Mesothelial cell of epicardium (in vitro differentiated cells): ENCODE results near the gene NFX1. TPM values are rescaled to one million over a fixed set of nuclear protein-coding genes. Genes with fewer than 3 reads are reported as not detected.
A peak's percentile ranks its signal among the peaks of the same experiment; 100 is the strongest.

ENCODE experiments used
- DNase-seq, 2 experiments: peaks; one replicate each; pipeline ENCODE4 v3.0.0; 2021; ENCODE audit warnings: low spot score in 2 of 2; ENCODE audit not compliant: unreplicated experiment in 2 of 2
- H3K27ac Mint-ChIP-seq: 2 replicates; pipeline ENCODE4 v1.8.0; 2021; ENCODE audit warnings: mixed read lengths
- H3K27me3 Mint-ChIP-seq: 2 replicates; pipeline ENCODE4 v1.8.0; 2021; ENCODE audit warnings: low read depth, mixed read lengths
- H3K36me3 Mint-ChIP-seq: 2 replicates; pipeline ENCODE4 v1.8.0; 2021; ENCODE audit warnings: mixed read lengths
- H3K4me1 Mint-ChIP-seq: 2 replicates; pipeline ENCODE4 v1.8.0; 2021; ENCODE audit warnings: mixed read lengths
- H3K4me3 Mint-ChIP-seq: 2 replicates; pipeline ENCODE4 v1.8.0; 2021; ENCODE audit warnings: mild to moderate bottlenecking, moderate library complexity, mixed read lengths
- H3K9me3 Mint-ChIP-seq: 2 replicates; pipeline ENCODE4 v1.8.0; 2021; ENCODE audit warnings: mixed read lengths
- total RNA-seq: library from RNA; stranded (reverse); gene quantifications from 3 replicates; pipeline ENCODE4 v1.2.1, GENCODE V29; 2021
- TF ChIP-seq, protein P1 (sequence below): fragments of 200-600 bp; sonication (generic); IDR thresholded peaks from one replicate; pipeline ENCODE4 v1.5.0; 2021; ENCODE audit warnings: antibody characterized with exemption; ENCODE audit not compliant: unreplicated experiment

The NFX1 gene
- total RNA-seq, 1 donor from 2014 or later: 30.2 TPM

- H3K36me3 Mint-ChIP-seq: peaks cover 51% of the 10 kb centered on the region
- H3K27me3 Mint-ChIP-seq: no peaks in the 10 kb centered on the region
- H3K4me3 Mint-ChIP-seq: no peak overlapping the region
- no peak for DNase-seq
- H3K4me1 Mint-ChIP-seq: no peaks in the 10 kb centered on the region
- TF ChIP-seq, protein P1, sequence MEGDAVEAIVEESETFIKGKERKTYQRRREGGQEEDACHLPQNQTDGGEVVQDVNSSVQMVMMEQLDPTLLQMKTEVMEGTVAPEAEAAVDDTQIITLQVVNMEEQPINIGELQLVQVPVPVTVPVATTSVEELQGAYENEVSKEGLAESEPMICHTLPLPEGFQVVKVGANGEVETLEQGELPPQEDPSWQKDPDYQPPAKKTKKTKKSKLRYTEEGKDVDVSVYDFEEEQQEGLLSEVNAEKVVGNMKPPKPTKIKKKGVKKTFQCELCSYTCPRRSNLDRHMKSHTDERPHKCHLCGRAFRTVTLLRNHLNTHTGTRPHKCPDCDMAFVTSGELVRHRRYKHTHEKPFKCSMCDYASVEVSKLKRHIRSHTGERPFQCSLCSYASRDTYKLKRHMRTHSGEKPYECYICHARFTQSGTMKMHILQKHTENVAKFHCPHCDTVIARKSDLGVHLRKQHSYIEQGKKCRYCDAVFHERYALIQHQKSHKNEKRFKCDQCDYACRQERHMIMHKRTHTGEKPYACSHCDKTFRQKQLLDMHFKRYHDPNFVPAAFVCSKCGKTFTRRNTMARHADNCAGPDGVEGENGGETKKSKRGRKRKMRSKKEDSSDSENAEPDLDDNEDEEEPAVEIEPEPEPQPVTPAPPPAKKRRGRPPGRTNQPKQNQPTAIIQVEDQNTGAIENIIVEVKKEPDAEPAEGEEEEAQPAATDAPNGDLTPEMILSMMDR: no peak
- H3K9me3 Mint-ChIP-seq: peaks cover 6% of the 10 kb centered on the region
- no peak overlapping the region for H3K27ac Mint-ChIP-seq
Measured at GRCh38 chr9:33320230-33320567, 29.9 kb downstream of the NFX1 start.

GRCh38 chr9:33320568-33321261 lies 30.4 kb downstream of the NFX1 start:
- Mint-ChIP-seq H3K27ac (no peak overlapping the region), H3K4me1 (no peaks in the 10 kb centered on the region), H3K36me3 (peaks cover 50% of the 10 kb centered on the region), H3K27me3 (no peaks in the 10 kb centered on the region), H3K4me3 (no peak overlapping the region), H3K9me3 (peaks cover 6% of the 10 kb centered on the region)
- DNase-seq: no peak
- TF ChIP-seq, protein P1: no peak

- DNase-seq: no peak
- TF ChIP-seq, protein P1: no peak
- H3K27me3 Mint-ChIP-seq: peaks cover 1% of the 10 kb centered on the region
- peaks cover 53% of the 10 kb centered on the region for H3K36me3 Mint-ChIP-seq
- no peak overlapping the region for H3K27ac Mint-ChIP-seq
- no peaks in the 10 kb centered on the region for H3K9me3 Mint-ChIP-seq
- no peak overlapping the region for H3K4me3 Mint-ChIP-seq
- H3K4me1 Mint-ChIP-seq: peaks cover 2% of the 10 kb centered on the region
Measured at GRCh38 chr9:33329117-33329563, 38.8 kb downstream of the NFX1 start.

DNA sequence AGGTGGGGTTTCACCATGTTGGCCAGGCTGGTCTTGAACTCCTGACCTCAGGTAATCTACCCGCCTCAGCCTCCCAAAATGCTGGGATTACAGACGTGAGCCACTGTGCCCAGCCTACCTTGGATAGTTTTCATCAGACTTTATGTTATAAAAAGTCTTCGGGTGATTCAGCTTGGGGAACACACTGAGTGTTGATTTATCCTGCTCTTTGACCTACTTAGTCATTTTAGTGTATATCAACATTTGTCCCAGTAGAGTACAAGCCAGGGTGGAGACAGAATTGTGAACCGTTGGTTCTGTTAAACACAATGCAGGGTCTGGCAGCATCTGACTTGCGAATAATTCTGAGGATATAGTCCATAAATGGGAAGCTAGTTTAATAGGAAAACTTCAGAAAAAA lies 39.7 kb downstream of the NFX1 start:
- no peak overlapping the region for H3K4me3 Mint-ChIP-seq
- peaks cover 2% of the 10 kb centered on the region for H3K4me1 Mint-ChIP-seq
- H3K27ac Mint-ChIP-seq: no peak overlapping the region
- peaks cover 1% of the 10 kb centered on the region for H3K27me3 Mint-ChIP-seq
- TF ChIP-seq, protein P1: no peak
- H3K36me3 Mint-ChIP-seq: peaks cover 53% of the 10 kb centered on the region
- H3K9me3 Mint-ChIP-seq: no peaks in the 10 kb centered on the region
- DNase-seq: no peak

DNA sequence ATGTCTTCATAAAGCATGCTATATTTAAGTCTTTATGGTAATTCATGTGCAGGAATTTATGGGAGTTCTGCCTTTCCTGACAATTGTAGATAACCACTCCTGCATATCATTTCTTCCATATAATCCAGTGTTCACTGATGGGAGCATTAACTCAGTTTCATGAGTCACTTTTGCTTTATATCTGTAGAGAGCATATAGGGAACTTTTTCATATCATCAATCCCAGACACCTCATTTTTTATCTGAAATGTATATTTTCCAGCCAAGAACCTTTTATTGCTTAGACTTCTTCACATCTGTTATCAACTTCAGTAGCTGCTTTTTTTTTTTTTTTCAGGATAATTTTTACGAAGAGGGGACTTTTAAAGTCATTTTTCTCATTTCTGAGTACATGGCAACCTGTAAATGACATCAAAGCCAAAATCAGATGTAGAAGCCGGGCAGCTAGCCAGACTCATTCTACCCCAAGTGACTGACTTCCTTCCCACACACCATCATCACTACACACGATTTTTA lies 41.1 kb downstream of the NFX1 start:
- Mint-ChIP-seq H3K4me3 (no peak overlapping the region), H3K36me3 (peaks cover 54% of the 10 kb centered on the region), H3K4me1 (peaks cover 2% of the 10 kb centered on the region), H3K27me3 (peaks cover 1% of the 10 kb centered on the region), H3K9me3 (peaks cover 4% of the 10 kb centered on the region), H3K27ac (peak overlapping the region; percentile 64)
- TF ChIP-seq, protein P1: no peak
- DNase-seq: no peak
